H1 (cell line): ENCODE data around the gene NBEA. TPM values are rescaled to one million over a fixed set of nuclear protein-coding genes. Genes with fewer than 3 reads are reported as not detected.

Experiments
- ASH2L ChIP-seq: fragments of 200-600, 300-600 bp; sonication (generic); IDR thresholded peaks from one replicate; pipeline ENCODE4 v1.7.1; 2017; ENCODE audit warnings: low read length
- BCL11A ChIP-seq, 2 experiments: IDR thresholded peaks; one replicate each; pipeline ENCODE4 v1.6.1; 2011; ENCODE audit warnings: low read depth in 2 of 2, low read length in 2 of 2, mild to moderate bottlenecking in 2 of 2
- CHD7 ChIP-seq: fragments of 300-600 bp; sonication (generic); IDR thresholded peaks from 2 replicates; pipeline ENCODE4 v1.7.1; 2012; ENCODE audit warnings: low read length, moderate library complexity, mild to moderate bottlenecking, inconsistent platforms; ENCODE audit not compliant: insufficient replicate concordance
- CTBP2 ChIP-seq: IDR thresholded peaks from 2 replicates; pipeline ENCODE4 v1.7.0; 2011; ENCODE audit warnings: borderline replicate concordance, mild to moderate bottlenecking, moderate library complexity, mixed read lengths, low read length; ENCODE audit not compliant: insufficient read depth, insufficient read length
- E2F6 ChIP-seq: IDR thresholded peaks from 2 replicates; pipeline ENCODE4 v1.6.1; 2012; ENCODE audit warnings: inconsistent platforms
- JUN ChIP-seq: IDR thresholded peaks from 2 replicates; pipeline ENCODE4 v1.6.1; 2011; ENCODE audit warnings: low read depth, mild to moderate bottlenecking, improper control_type of control experiment, low read length
- JUND ChIP-seq: IDR thresholded peaks from 2 replicates; pipeline ENCODE4 v1.6.1; 2011; ENCODE audit warnings: mild to moderate bottlenecking, improper control_type of control experiment, low read length
- NRF1 ChIP-seq: IDR thresholded peaks from 2 replicates; pipeline ENCODE4 v1.6.1; 2011; ENCODE audit warnings: mild to moderate bottlenecking, low read depth, low read length, improper control_type of control experiment
- SP4 ChIP-seq: IDR thresholded peaks from 2 replicates; pipeline ENCODE4 v1.6.1; 2012; ENCODE audit warnings: low read length, inconsistent platforms
- polyA plus RNA-seq, 7 experiments: library from polyadenylated mRNA; depleted of rRNA in 3 of 7; stranded (reverse) in 5 of 7; unstranded in 2 of 7; fragments of >200 nt in 5 of 7; fragments of 200-250 nt in 2 of 7; gene quantifications; 1 replicate in 5 of 7; 2 replicates in 1 of 7; 4 replicates in 1 of 7; pipeline versions ENCODE4 v1.2.1 to v1.2.3, GENCODE V29; 2011 to 2013; ENCODE audit warnings: missing spikeins in 2 of 7, mixed read lengths in 2 of 7
- total RNA-seq: library from RNA; stranded (reverse); fragmentation: NEBNext Ultra II Directional; extraction: Animal tissue kit (Norgen Biotek cat#: 25700); gene quantifications from 2 replicates; pipeline ENCODE4 v1.2.1, GENCODE V29; 2021

Gene NBEA
- total and polyA plus RNA-seq, 2 of the 8 experiments (the other 6 are each of a cell fraction or from before 2014, with no cell fraction given), result 14.2 to 21.5 TPM

DNA sequence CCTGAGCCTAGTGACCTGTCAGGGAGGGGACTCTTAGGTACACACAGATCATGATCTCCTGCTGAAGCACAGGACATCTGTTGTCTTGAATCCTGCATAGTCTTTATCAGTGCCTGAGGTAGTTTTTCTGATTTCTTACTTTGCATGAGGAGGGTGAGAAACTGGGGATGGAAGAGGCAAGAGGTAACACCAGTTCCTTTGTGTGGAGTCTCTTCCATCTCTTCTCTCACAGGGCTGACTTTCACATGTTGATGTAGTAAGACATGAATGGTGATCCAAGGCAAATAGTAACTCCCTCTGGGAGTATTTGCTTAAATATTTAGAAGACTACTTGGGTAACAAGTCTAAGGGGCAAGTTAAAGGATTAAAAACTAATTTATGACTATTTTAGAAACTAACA, 9.5 kb downstream of the NBEA start (continued):
- no peak for TF ChIP-seq CHD7
- TF ChIP-seq ASH2L, result no peak
- TF ChIP-seq CTBP2, result no peak
- no peak for TF ChIP-seq NRF1
- no peak for TF ChIP-seq E2F6
- no peak for TF ChIP-seq BCL11A (IDR thresholded peaks at IDR 0.05; ENCODE audit: low read depth in 2 of 2, low read length in 2 of 2)
- no peak for TF ChIP-seq JUND
- no peak for TF ChIP-seq JUN
- TF ChIP-seq SP4, result no peak
